Peyer's patch (tissue), 4 donors: ENCODE data around the gene LST1. TPM values are rescaled to one million over a fixed set of nuclear protein-coding genes. Genes with fewer than 3 reads are reported as not detected.

Experiments
- DNase-seq, 3 donors: peaks; one replicate each; pipeline ENCODE4 v3.0.0-alpha.2; 2017 to 2019
- H3K27ac ChIP-seq, 4 donors: fragments of 200-600 bp; sonication (generic); one replicate each; pipeline ENCODE4 v1.5.1; 2016 to 2019
- H3K27me3 ChIP-seq, 2 donors: fragments of 200-600 bp; sonication (generic); one replicate each; pipeline ENCODE4 v1.5.1; 2019
- H3K36me3 ChIP-seq, 3 donors: fragments of 200-600 bp; sonication (generic); one replicate each; pipeline ENCODE4 v1.5.1; 2016 to 2019
- H3K4me1 ChIP-seq, 4 donors: fragments of 200-600 bp; sonication (generic); one replicate each; pipeline ENCODE4 v1.5.1; 2016 to 2019
- H3K4me3 ChIP-seq, 4 donors: fragments of 200-600 bp; sonication (generic); 1 replicate in 3 of 4; 2 replicates in 1 of 4; pipeline ENCODE4 v1.5.1; 2016 to 2019; ENCODE audit warnings: mild to moderate bottlenecking in 1 of 4
- H3K9me3 ChIP-seq, 4 donors: fragments of 200-600 bp; sonication (generic); one replicate each; pipeline ENCODE4 v1.5.1; 2016 to 2019; ENCODE audit warnings: mild to moderate bottlenecking in 1 of 4
- CTCF ChIP-seq, 6 experiments: fragments of 450-650 bp in 4 of 6; fragments of 200-600 bp in 2 of 6; sonication (generic) in 1 of 6; IDR thresholded peaks; one replicate each; pipeline ENCODE4 v1.5.1; 2017 to 2019; ENCODE audit warnings: antibody characterized with exemption in 6 of 6, mild to moderate bottlenecking in 3 of 6, moderate library complexity in 1 of 6
- POLR2A ChIP-seq, 2 donors: fragments of 450-650 bp; IDR thresholded peaks; one replicate each; pipeline ENCODE4 v1.5.1; 2017; ENCODE audit warnings: antibody characterized with exemption in 2 of 2, mild to moderate bottlenecking in 2 of 2, moderate library complexity in 2 of 2
- total RNA-seq, 4 donors: library from RNA; depleted of rRNA; stranded (reverse); fragments of >200 nt; gene quantifications; one replicate each; pipeline ENCODE4 v1.1.0, GENCODE V29; 2016

The LST1 gene
- total RNA-seq, 4 donors from 2014 or later, result 2.5 to 11.6 TPM; not detected in 2

GRCh38 chr6:31621320-31621939, 35.4 kb downstream of the LST1 start:
- no peak for TF ChIP-seq CTCF (IDR thresholded peaks at IDR 0.05)
- no peak for TF ChIP-seq POLR2A (IDR thresholded peaks at IDR 0.05)
- H3K4me3 ChIP-seq, result peak overlapping the region; percentile 54 to 100 (median 88)
- no peak for DNase-seq
- H3K27ac ChIP-seq, result peak overlapping the region; percentile 95 to 99 (median 98)
- H3K4me1 ChIP-seq, result peaks cover 0 to 16% (median 0%) of the 10 kb centered on the region in 4 donors
- no peaks in the 10 kb centered on the region for H3K27me3 ChIP-seq
- H3K9me3 ChIP-seq, result no peaks in the 10 kb centered on the region
- peaks cover 0 to 38% (median 0%) of the 10 kb centered on the region in 3 donors for H3K36me3 ChIP-seq

- Histone ChIP-seq H3K27me3 (no peaks in the 10 kb centered on the region), H3K4me1 (peaks cover 0 to 16% (median 0%) of the 10 kb centered on the region in 4 donors), H3K27ac (peak overlapping the region; percentile 38 to 99 (median 96)), H3K4me3 (peak overlapping the region in 2 of 4 donors; percentile 89 to 100), H3K36me3 (peaks cover 0 to 44% (median 0%) of the 10 kb centered on the region in 3 donors), H3K9me3 (no peaks in the 10 kb centered on the region)
- no peak for DNase-seq
- TF ChIP-seq CTCF (IDR thresholded peaks at IDR 0.05) (no peak), POLR2A (IDR thresholded peaks at IDR 0.05) (no peak)
Observed at GRCh38 chr6:31621991-31622390, 35.9 kb downstream of the LST1 start.

- Histone ChIP-seq H3K4me3 (no peak overlapping the region), H3K36me3 (peaks cover 0 to 50% (median 0%) of the 10 kb centered on the region in 3 donors)
- no peak for DNase-seq
Observed at GRCh38 chr6:31622684-31623091, 36.6 kb downstream of the LST1 start.

GRCh38 chr6:31624070-31624469, 38.0 kb downstream of the LST1 start:
- H3K36me3 ChIP-seq, result peaks cover 0 to 64% (median 0%) of the 10 kb centered on the region in 3 donors
- no peak overlapping the region for H3K4me3 ChIP-seq
- TF ChIP-seq CTCF (IDR thresholded peaks at IDR 0.05) (no peak), POLR2A (IDR thresholded peaks at IDR 0.05) (no peak)
- no peak for DNase-seq
- H3K27me3 ChIP-seq, result no peaks in the 10 kb centered on the region
- no peak overlapping the region for H3K27ac ChIP-seq
- no peaks in the 10 kb centered on the region for H3K9me3 ChIP-seq
- peaks cover 0 to 16% (median 0%) of the 10 kb centered on the region in 4 donors for H3K4me1 ChIP-seq

More at GRCh38 chr6:31622684-31623091, 36.6 kb downstream of the LST1 start:
- peaks cover 0 to 16% (median 0%) of the 10 kb centered on the region in 4 donors for H3K4me1 ChIP-seq
- H3K9me3 ChIP-seq, result no peaks in the 10 kb centered on the region
- TF ChIP-seq CTCF (IDR thresholded peaks at IDR 0.05) (no peak), POLR2A (IDR thresholded peaks at IDR 0.05) (no peak)
- H3K27me3 ChIP-seq, result no peaks in the 10 kb centered on the region
- H3K27ac ChIP-seq, result peak overlapping the region in 1 of 4 donors; percentile 38

GRCh38 chr6:31626952-31627351, 40.9 kb downstream of the LST1 start:
- Histone ChIP-seq H3K4me3 (no peak overlapping the region), H3K4me1 (peaks cover 0 to 9% (median 0%) of the 10 kb centered on the region in 4 donors), H3K36me3 (peaks cover 0 to 93% (median 0%) of the 10 kb centered on the region in 3 donors), H3K27me3 (no peaks in the 10 kb centered on the region), H3K27ac (no peak overlapping the region), H3K9me3 (no peaks in the 10 kb centered on the region)
- TF ChIP-seq CTCF (IDR thresholded peaks at IDR 0.05), result no peak
- TF ChIP-seq POLR2A (IDR thresholded peaks at IDR 0.05), result no peak
- no peak for DNase-seq
